Mesendoderm (in vitro differentiated cells): Measurements from ENCODE around the gene TSHZ1.

Source experiments
- DNase-seq: peaks from one replicate; pipeline ENCODE4 v3.0.0; 2013
- H2AK5ac ChIP-seq: 2 replicates; pipeline ENCODE4 v1.6.1; 2013; ENCODE audit warnings: low read length, inconsistent platforms
- H2BK120ac ChIP-seq: 2 replicates; pipeline ENCODE4 v1.6.1; 2013; ENCODE audit warnings: low read depth, mild to moderate bottlenecking, low read length, moderate library complexity, mixed read lengths
- H2BK15ac ChIP-seq: replicated peaks from 2 replicates; pipeline ENCODE4 v1.6.1; 2013; ENCODE audit warnings: low read depth, mild to moderate bottlenecking, moderate library complexity
- H2BK5ac ChIP-seq: 2 replicates; pipeline ENCODE4 v1.6.1; 2013; ENCODE audit warnings: low read length, inconsistent platforms
- H3K18ac ChIP-seq: 2 replicates; pipeline ENCODE4 v1.6.1; 2013; ENCODE audit warnings: mild to moderate bottlenecking, low read length, mixed read lengths
- H3K23ac ChIP-seq: one replicate; pipeline ENCODE4 v1.6.1; 2013; ENCODE audit warnings: low read length
- H3K27ac ChIP-seq: 2 replicates; pipeline ENCODE4 v1.5.1; 2013; ENCODE audit warnings: low read depth, mild to moderate bottlenecking, inconsistent platforms, low read length, moderate library complexity
- H3K27me3 ChIP-seq: 2 replicates; pipeline ENCODE4 v1.6.1; 2013; ENCODE audit warnings: low read length, control low read depth, mild to moderate bottlenecking, inconsistent platforms; ENCODE audit not compliant: insufficient read depth, poor library complexity
- H3K36me3 ChIP-seq: 2 replicates; pipeline ENCODE4 v1.6.1; 2013; ENCODE audit warnings: low read length, inconsistent platforms; ENCODE audit not compliant: control insufficient read depth, insufficient read depth
- H3K4ac ChIP-seq: one replicate; pipeline ENCODE4 v1.6.1; 2013; ENCODE audit warnings: low read depth, mild to moderate bottlenecking, low read length, moderate library complexity
- H3K4me1 ChIP-seq: 2 replicates; pipeline ENCODE4 v1.6.1; 2013; ENCODE audit warnings: low read depth, low read length, inconsistent platforms; ENCODE audit not compliant: control insufficient read depth
- H3K4me2 ChIP-seq: 2 replicates; pipeline ENCODE4 v1.6.1; 2013; ENCODE audit warnings: low read length
- H3K4me3 ChIP-seq: 2 replicates; pipeline ENCODE4 v1.5.1; 2013; ENCODE audit warnings: mild to moderate bottlenecking, low read length
- H3K56ac ChIP-seq: one replicate; pipeline ENCODE4 v1.6.1; 2013; ENCODE audit warnings: low read length
- H3K79me1 ChIP-seq: 2 replicates; pipeline ENCODE4 v1.6.1; 2013; ENCODE audit warnings: low read length, inconsistent platforms
- H3K79me2 ChIP-seq: 2 replicates; pipeline ENCODE4 v1.6.1; 2013; ENCODE audit warnings: mild to moderate bottlenecking, low read length; ENCODE audit not compliant: control insufficient read depth, insufficient read depth
- H3K9ac ChIP-seq: 2 replicates; pipeline ENCODE4 v1.6.1; 2013; ENCODE audit warnings: low read length, inconsistent platforms
- H4K5ac ChIP-seq: one replicate; pipeline ENCODE4 v1.6.1; 2013; ENCODE audit warnings: low read length
- H4K8ac ChIP-seq: one replicate; pipeline ENCODE4 v1.6.1; 2013; ENCODE audit warnings: low read depth, mild to moderate bottlenecking, control low read depth, low read length, moderate library complexity
- WGBS: extraction: QIAGEN DNeasy Blood & Tissue Kit; methylation state at CpG from one replicate; pipeline ENCODE4 v1.1.7; 2013; ENCODE audit warnings: low lambda C conversion rate, missing lambda C conversion rate; ENCODE audit not compliant: insufficient coverage; ENCODE audit errors: extremely low coverage; 5-methylcytosine and 5-hydroxymethylcytosine counted together

The TSHZ1 gene

DNA sequence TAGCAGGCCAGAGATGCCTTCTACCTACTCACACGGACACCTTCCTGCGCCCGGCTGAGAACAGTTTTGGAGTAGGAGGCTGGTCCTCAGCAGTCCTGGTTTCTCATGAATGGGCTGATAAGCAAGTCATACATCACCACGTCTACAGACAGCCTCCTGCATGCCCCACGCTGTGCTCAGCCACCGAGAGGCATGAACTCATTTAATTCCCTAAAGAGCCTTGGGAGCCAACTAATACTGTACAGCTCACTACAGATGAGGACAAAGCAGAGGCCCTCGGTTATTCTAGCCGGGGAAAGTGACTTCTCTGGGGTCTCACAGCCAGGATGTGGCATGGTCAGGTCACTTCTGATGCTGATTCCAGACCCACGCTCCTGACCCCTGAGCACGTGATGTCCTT, 105.6 kb downstream of the TSHZ1 start:
- Histone ChIP-seq H3K23ac (no peak overlapping the region), H3K79me1 (no peaks in the 10 kb centered on the region), H3K18ac (no peak overlapping the region), H2BK15ac (no peak overlapping the region), H3K4me1 (no peaks in the 10 kb centered on the region), H3K4me2 (no peak overlapping the region), H2AK5ac (no peak overlapping the region), H3K4ac (no peak overlapping the region), H3K36me3 (no peaks in the 10 kb centered on the region), H4K5ac (no peak overlapping the region), H4K8ac (no peak overlapping the region), H3K9ac (no peak overlapping the region), H2BK5ac (no peak overlapping the region), H3K56ac (no peak overlapping the region), H2BK120ac (no peak overlapping the region), H3K27ac (no peak overlapping the region), H3K79me2 (no peaks in the 10 kb centered on the region), H3K4me3 (no peak overlapping the region), H3K27me3 (no peaks in the 10 kb centered on the region)
- no CpG with 5 or more reads among the region's 10 CpGs for WGBS
- DNase-seq = no peak

DNA sequence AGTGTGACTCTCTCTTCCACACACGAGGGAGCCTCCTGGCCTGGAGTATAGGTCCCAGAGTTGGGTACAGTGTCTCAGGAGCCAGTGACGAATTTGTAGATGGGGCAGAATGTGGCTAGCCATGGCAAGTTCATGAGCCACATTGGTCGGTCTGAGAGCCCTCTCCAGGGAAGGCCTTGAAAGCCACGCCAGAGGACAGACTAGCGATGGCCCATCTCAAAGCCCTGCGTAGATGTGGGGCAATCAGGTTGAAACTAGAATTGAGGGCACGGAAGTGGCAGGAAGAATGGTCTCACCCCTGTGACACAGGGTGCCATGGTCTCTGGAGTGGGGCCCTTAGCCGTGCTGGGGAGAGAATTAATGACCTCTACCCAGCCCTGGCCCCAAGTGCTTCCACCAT, 106.2 kb downstream of the TSHZ1 start:
- Histone ChIP-seq H3K4me2 (no peak overlapping the region), H2AK5ac (no peak overlapping the region), H2BK120ac (no peak overlapping the region), H3K4me1 (no peaks in the 10 kb centered on the region), H3K79me1 (no peaks in the 10 kb centered on the region), H4K5ac (no peak overlapping the region), H3K23ac (no peak overlapping the region), H3K27me3 (no peaks in the 10 kb centered on the region), H3K27ac (no peak overlapping the region), H2BK15ac (no peak overlapping the region), H3K18ac (no peak overlapping the region), H3K79me2 (no peaks in the 10 kb centered on the region), H3K56ac (no peak overlapping the region), H3K36me3 (no peaks in the 10 kb centered on the region), H3K4ac (no peak overlapping the region), H3K9ac (no peak overlapping the region), H2BK5ac (no peak overlapping the region), H3K4me3 (no peak overlapping the region), H4K8ac (no peak overlapping the region)
- no CpG with 5 or more reads among the region's 8 CpGs for WGBS
- DNase-seq = no peak

DNA sequence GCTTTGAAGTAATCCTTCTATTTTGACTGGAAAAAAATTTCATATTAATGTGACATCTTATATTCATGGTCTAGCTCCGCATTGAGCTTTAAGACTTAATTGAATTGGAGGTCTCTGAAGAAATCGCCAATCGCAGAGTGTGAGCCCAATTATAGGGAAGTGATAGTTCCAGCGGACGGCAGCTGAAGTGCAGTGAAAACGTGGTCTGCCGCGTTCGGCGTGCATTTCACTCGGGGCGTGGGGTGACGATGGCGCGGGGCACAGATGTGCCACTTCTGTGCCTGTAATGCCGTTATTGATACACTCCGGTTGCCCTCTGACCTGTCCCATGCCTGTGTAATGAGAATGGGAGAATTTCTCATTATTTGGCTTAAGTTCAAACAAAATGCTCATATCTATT, 106.7 kb downstream of the TSHZ1 start:
- H2BK5ac ChIP-seq = no peak overlapping the region
- H3K36me3 ChIP-seq = no peaks in the 10 kb centered on the region
- H3K4me3 ChIP-seq = no peak overlapping the region
- no peak overlapping the region for H4K8ac ChIP-seq
- H3K9ac ChIP-seq = no peak overlapping the region
- H3K23ac ChIP-seq = no peak overlapping the region
- no peak overlapping the region for H4K5ac ChIP-seq
- H3K4me2 ChIP-seq = no peak overlapping the region
- H3K18ac ChIP-seq = no peak overlapping the region
- no peak overlapping the region for H2BK15ac ChIP-seq
- H3K79me2 ChIP-seq = no peaks in the 10 kb centered on the region
- no CpG with 5 or more reads among the region's 17 CpGs for WGBS
- no peak overlapping the region for H3K56ac ChIP-seq
- no peaks in the 10 kb centered on the region for H3K4me1 ChIP-seq
- no peaks in the 10 kb centered on the region for H3K27me3 ChIP-seq
- H3K79me1 ChIP-seq = no peaks in the 10 kb centered on the region
- no peak overlapping the region for H2BK120ac ChIP-seq
- no peak overlapping the region for H3K4ac ChIP-seq
- no peak for DNase-seq
- no peak overlapping the region for H3K27ac ChIP-seq
- no peak overlapping the region for H2AK5ac ChIP-seq

DNA sequence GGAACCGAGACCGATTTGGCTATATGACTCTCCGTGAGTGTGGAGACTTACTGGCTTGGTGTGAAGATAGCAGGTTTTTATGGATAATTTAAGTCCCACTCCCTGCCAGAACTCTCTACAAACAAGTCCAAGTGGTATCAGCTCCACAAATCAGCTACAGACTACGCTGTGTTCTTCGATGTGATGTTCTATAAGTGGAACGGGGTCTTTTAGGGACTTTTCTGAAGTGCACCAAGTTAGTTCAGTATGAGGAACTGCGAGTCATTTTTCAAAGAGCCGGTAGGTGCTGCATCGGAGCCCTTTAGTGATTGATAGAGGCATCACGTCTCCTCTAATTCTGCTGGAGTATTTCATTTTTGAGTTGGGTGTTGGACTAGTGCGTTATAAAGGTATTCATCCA, 107.1 kb downstream of the TSHZ1 start:
- H3K9ac ChIP-seq = no peak overlapping the region
- H3K4me1 ChIP-seq = no peaks in the 10 kb centered on the region
- no CpG with 5 or more reads among the region's 11 CpGs for WGBS
- H2AK5ac ChIP-seq = no peak overlapping the region
- no peaks in the 10 kb centered on the region for H3K79me1 ChIP-seq
- H3K27me3 ChIP-seq = no peaks in the 10 kb centered on the region
- no peak overlapping the region for H3K56ac ChIP-seq
- H2BK120ac ChIP-seq = no peak overlapping the region
- H3K4ac ChIP-seq = no peak overlapping the region
- no peak overlapping the region for H3K4me2 ChIP-seq
- H3K79me2 ChIP-seq = no peaks in the 10 kb centered on the region
- H3K4me3 ChIP-seq = no peak overlapping the region
- no peak overlapping the region for H3K23ac ChIP-seq
- no peak overlapping the region for H2BK5ac ChIP-seq
- no peak overlapping the region for H3K18ac ChIP-seq
- no peak for DNase-seq
- no peak overlapping the region for H4K5ac ChIP-seq
- no peak overlapping the region for H4K8ac ChIP-seq
- H2BK15ac ChIP-seq = no peak overlapping the region
- no peaks in the 10 kb centered on the region for H3K36me3 ChIP-seq
- no peak overlapping the region for H3K27ac ChIP-seq

DNA sequence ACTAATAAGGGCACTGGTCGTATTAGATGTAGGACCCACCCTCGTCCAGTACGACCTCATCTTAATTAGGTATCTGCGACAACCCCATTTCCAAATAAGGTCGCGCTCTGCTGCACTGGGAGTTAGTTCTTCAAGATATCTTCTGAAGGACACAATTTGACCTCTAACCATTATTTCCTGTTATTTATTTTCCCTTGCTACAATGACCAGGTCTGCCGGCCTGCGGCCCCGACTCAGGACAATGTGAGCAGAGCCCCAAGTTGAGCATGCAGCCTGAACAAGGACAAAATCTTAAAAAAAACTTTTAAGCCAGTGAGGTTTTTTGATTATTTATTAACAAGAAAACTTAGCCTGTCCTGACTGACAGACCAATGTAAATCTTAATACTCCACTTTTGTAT, 109.3 kb downstream of the TSHZ1 start:
- H4K8ac ChIP-seq = no peak overlapping the region
- no CpG with 5 or more reads among the region's 9 CpGs for WGBS
- H2BK120ac ChIP-seq = no peak overlapping the region
- no peak overlapping the region for H2BK15ac ChIP-seq
- no peak overlapping the region for H2BK5ac ChIP-seq
- H3K27me3 ChIP-seq = no peaks in the 10 kb centered on the region
- no peak overlapping the region for H3K27ac ChIP-seq
- no peaks in the 10 kb centered on the region for H3K79me1 ChIP-seq
- no peak overlapping the region for H3K23ac ChIP-seq
- no peak overlapping the region for H3K4ac ChIP-seq
- H3K4me1 ChIP-seq = no peaks in the 10 kb centered on the region
- no peaks in the 10 kb centered on the region for H3K79me2 ChIP-seq
- no peak overlapping the region for H4K5ac ChIP-seq
- H3K18ac ChIP-seq = no peak overlapping the region
- no peak overlapping the region for H3K9ac ChIP-seq
- H3K56ac ChIP-seq = no peak overlapping the region
- H3K4me2 ChIP-seq = no peak overlapping the region
- H3K4me3 ChIP-seq = no peak overlapping the region
- H2AK5ac ChIP-seq = no peak overlapping the region
- DNase-seq = no peak
- no peaks in the 10 kb centered on the region for H3K36me3 ChIP-seq

DNA sequence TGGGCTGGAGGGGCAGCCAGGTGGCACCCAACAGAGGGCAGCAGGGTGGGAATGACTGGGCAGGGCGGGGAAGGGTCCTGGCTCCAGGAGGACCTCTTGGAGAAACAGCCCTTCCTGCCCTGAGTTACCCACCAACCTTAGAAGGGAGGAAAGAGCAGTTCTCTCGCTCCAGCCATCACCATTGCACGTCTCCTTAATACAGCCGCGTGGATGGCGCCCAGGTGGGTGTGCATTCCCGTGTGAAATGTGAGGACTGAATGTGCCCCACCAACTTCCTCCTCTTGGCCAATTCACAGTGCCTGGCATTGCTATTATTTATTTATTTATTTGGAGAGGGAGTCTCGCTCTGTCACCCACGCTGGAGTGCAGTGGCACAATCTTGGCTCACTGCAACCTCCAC, 109.9 kb downstream of the TSHZ1 start:
- Histone ChIP-seq H3K56ac (no peak overlapping the region), H2AK5ac (no peak overlapping the region), H3K27ac (no peak overlapping the region), H3K4me3 (no peak overlapping the region), H3K9ac (no peak overlapping the region), H2BK15ac (no peak overlapping the region), H2BK5ac (no peak overlapping the region), H3K4me2 (no peak overlapping the region), H3K79me2 (no peaks in the 10 kb centered on the region), H3K4ac (no peak overlapping the region), H3K27me3 (no peaks in the 10 kb centered on the region), H4K8ac (no peak overlapping the region), H3K36me3 (no peaks in the 10 kb centered on the region), H3K4me1 (no peaks in the 10 kb centered on the region), H2BK120ac (no peak overlapping the region), H3K18ac (no peak overlapping the region), H3K79me1 (no peaks in the 10 kb centered on the region), H3K23ac (no peak overlapping the region), H4K5ac (no peak overlapping the region)
- WGBS = no CpG with 5 or more reads among the region's 9 CpGs
- DNase-seq = no peak
